IMR-90 (cell line): ENCODE measurements around the gene TP53AIP1. TPM values are rescaled to one million over a fixed set of nuclear protein-coding genes. Genes with fewer than 3 reads are reported as not detected.

Experiments
- ATAC-seq: fragments of 200-7000 bp; cut with Tn5 transposase; 2 replicates; pipeline ENCODE4 v1.9.1; 2020; ENCODE audit warnings: low read depth, mild to moderate bottlenecking, moderate library complexity
- BruUV-seq: library from RNA; stranded (reverse); fragments of 400-500 nt; replicated peaks from 2 replicates; lab custom pipeline; 2021; lab: Mats Ljungman, UMichigan
- CTCF ChIA-PET: fragments of 300-600 bp; formaldehyde crosslinking; extraction: SDS; loops from one replicate; lab custom pipeline; 2021; ENCODE audit warnings: antibody characterized with exemption; lab: Yijun Ruan, JAX
- POLR2A ChIA-PET: fragments of 300-600 bp; sonication (Branson Sonifier 250); formaldehyde crosslinking; loops from one replicate; lab custom pipeline; 2022; ENCODE audit warnings: antibody characterized with exemption; ENCODE audit not compliant: unreplicated experiment; lab: Charles Lee
- DNase-seq: peaks from one replicate; pipeline ENCODE4 v3.0.0; 2013
- H2AFZ ChIP-seq: replicated peaks from 2 replicates; pipeline ENCODE3; 2013; ENCODE audit warnings: low read length, mild to moderate bottlenecking; ENCODE audit not compliant: poor library complexity
- H2AK5ac ChIP-seq: 2 replicates; pipeline ENCODE4 v1.6.1; 2013; ENCODE audit warnings: low read depth, low read length, inconsistent platforms
- H2AK9ac ChIP-seq: replicated peaks from 2 replicates; pipeline ENCODE3; 2013; ENCODE audit warnings: mild to moderate bottlenecking, low read depth, low read length, moderate library complexity; ENCODE audit not compliant: poor library complexity
- H2BK120ac ChIP-seq: 2 replicates; pipeline ENCODE4 v1.6.1; 2013; ENCODE audit warnings: low read depth, low read length, inconsistent platforms
- H2BK15ac ChIP-seq: 3 replicates; pipeline ENCODE4 v1.6.1; 2013; ENCODE audit warnings: low read depth, low read length, inconsistent platforms
- H2BK20ac ChIP-seq: 2 replicates; pipeline ENCODE4 v1.6.1; 2013; ENCODE audit warnings: low read depth, mild to moderate bottlenecking, inconsistent platforms, low read length, moderate library complexity
- H2BK5ac ChIP-seq: 2 replicates; pipeline ENCODE4 v1.6.1; 2013; ENCODE audit warnings: mild to moderate bottlenecking, low read depth, low read length, inconsistent platforms; ENCODE audit not compliant: poor library complexity, severe bottlenecking
- H3K14ac ChIP-seq: replicated peaks from 2 replicates; pipeline ENCODE4 v1.6.1; 2013; ENCODE audit warnings: low read depth, low read length, inconsistent platforms
- H3K18ac ChIP-seq: 2 replicates; pipeline ENCODE4 v1.6.1; 2013; ENCODE audit warnings: low read depth, low read length, control low read depth
- H3K23ac ChIP-seq: 2 replicates; pipeline ENCODE4 v1.6.1; 2013; ENCODE audit warnings: low read depth, low read length, inconsistent platforms
- H3K27ac ChIP-seq: 2 replicates; pipeline ENCODE4 v1.5.1; 2013; ENCODE audit warnings: mild to moderate bottlenecking, control low read depth, low read length; ENCODE audit not compliant: insufficient read depth
- H3K27me3 ChIP-seq: 2 replicates; pipeline ENCODE4 v1.6.1; 2013; ENCODE audit warnings: low read length; ENCODE audit not compliant: control insufficient read depth, insufficient read depth
- H3K36me3 ChIP-seq: 2 replicates; pipeline ENCODE4 v1.6.1; 2013; ENCODE audit warnings: low read length, mixed read lengths; ENCODE audit not compliant: control insufficient read depth, insufficient read depth
- H3K4ac ChIP-seq: 2 replicates; pipeline ENCODE4 v1.6.1; 2013; ENCODE audit warnings: low read depth, low read length, inconsistent platforms
- H3K4me1 ChIP-seq: 2 replicates; pipeline ENCODE4 v1.6.1; 2013; ENCODE audit warnings: low read length, mixed read lengths; ENCODE audit not compliant: control insufficient read depth, insufficient read depth
- H3K4me2 ChIP-seq: 2 replicates; pipeline ENCODE4 v1.6.1; 2013; ENCODE audit warnings: low read depth, mild to moderate bottlenecking, control low read depth, low read length, moderate library complexity
- H3K4me3 ChIP-seq: 2 replicates; pipeline ENCODE4 v1.5.1; 2013; ENCODE audit warnings: low read depth, mild to moderate bottlenecking, control low read depth, low read length, moderate library complexity; ENCODE audit not compliant: insufficient read depth
- H3K56ac ChIP-seq: 2 replicates; pipeline ENCODE4 v1.6.1; 2013; ENCODE audit warnings: low read length, inconsistent platforms; ENCODE audit not compliant: insufficient read depth; ENCODE audit errors: extremely low read depth
- H3K79me1 ChIP-seq, 2 experiments: 2 replicates each; pipeline ENCODE4 v1.6.1; 2013; ENCODE audit warnings: low read length in 2 of 2, inconsistent platforms in 1 of 2, low read depth in 1 of 2
- H3K9ac ChIP-seq: 2 replicates; pipeline ENCODE4 v1.6.1; 2013; ENCODE audit warnings: low read depth, low read length, control low read depth
- H3K9me1 ChIP-seq: 2 replicates; pipeline ENCODE4 v1.6.1; 2013; ENCODE audit warnings: low read length, inconsistent platforms; ENCODE audit not compliant: insufficient read depth
- H3K9me3 ChIP-seq: 2 replicates; pipeline ENCODE4 v1.6.1; 2013; ENCODE audit warnings: low read length; ENCODE audit not compliant: control insufficient read depth, insufficient read depth
- H4K20me1 ChIP-seq: 2 replicates; pipeline ENCODE4 v1.6.1; 2013; ENCODE audit warnings: low read length, inconsistent platforms; ENCODE audit not compliant: insufficient read depth
- H4K5ac ChIP-seq: 2 replicates; pipeline ENCODE4 v1.6.1; 2013; ENCODE audit warnings: mild to moderate bottlenecking, low read depth, low read length, control low read depth
- H4K8ac ChIP-seq, 2 experiments: 2 replicates each; pipeline ENCODE4 v1.6.1; 2013; ENCODE audit warnings: low read depth in 2 of 2, low read length in 2 of 2, control low read depth in 1 of 2, inconsistent platforms in 1 of 2
- H4K91ac ChIP-seq: 2 replicates; pipeline ENCODE4 v1.6.1; 2013; ENCODE audit warnings: low read depth, low read length, inconsistent platforms; ENCODE audit not compliant: insufficient read depth
- BHLHE40 ChIP-seq: fragments of 150-350 bp; IDR thresholded peaks from 2 replicates; pipeline ENCODE4 v1.6.1; 2016; ENCODE audit warnings: mild to moderate bottlenecking, low read depth, low read length
- CEBPB ChIP-seq: IDR thresholded peaks from 2 replicates; pipeline ENCODE4 v1.6.1; 2012; ENCODE audit warnings: low read depth, low read length, improper control_type of control experiment
- CHD1 ChIP-seq: IDR thresholded peaks from 2 replicates; pipeline ENCODE4 v1.6.1; 2012; ENCODE audit warnings: low read depth, low read length, improper control_type of control experiment
- FOS ChIP-seq: fragments of 150-350 bp; IDR thresholded peaks from 2 replicates; pipeline ENCODE4 v1.6.1; 2016; ENCODE audit warnings: low read depth, low read length
- MAFK ChIP-seq: IDR thresholded peaks from 2 replicates; pipeline ENCODE4 v1.6.1; 2012; ENCODE audit warnings: low read depth, low read length, improper control_type of control experiment
- MAZ ChIP-seq: IDR thresholded peaks from 2 replicates; pipeline ENCODE4 v1.6.1; 2012; ENCODE audit warnings: low read depth, mild to moderate bottlenecking, low read length, improper control_type of control experiment, moderate library complexity, borderline replicate concordance
- MXI1 ChIP-seq: IDR thresholded peaks from 2 replicates; pipeline ENCODE4 v1.6.1; 2012; ENCODE audit warnings: low read depth, mild to moderate bottlenecking, low read length, moderate library complexity, borderline replicate concordance
- NFE2L2 ChIP-seq: fragments of 150-350 bp; IDR thresholded peaks from 2 replicates; pipeline ENCODE4 v1.6.1; 2016; ENCODE audit warnings: low read depth, mild to moderate bottlenecking, low read length
- POLR2A ChIP-seq: IDR thresholded peaks from 2 replicates; pipeline ENCODE4 v1.6.1; 2012; ENCODE audit warnings: mild to moderate bottlenecking, low read depth, low read length
- RAD21 ChIP-seq: IDR thresholded peaks from 2 replicates; pipeline ENCODE4 v1.6.1; 2012; ENCODE audit warnings: low read length, improper control_type of control experiment
- RCOR1 ChIP-seq: IDR thresholded peaks from 2 replicates; pipeline ENCODE4 v1.6.1; 2012; ENCODE audit warnings: mild to moderate bottlenecking, low read length, improper control_type of control experiment; ENCODE audit not compliant: insufficient replicate concordance
- RFX5 ChIP-seq: IDR thresholded peaks from 2 replicates; pipeline ENCODE4 v1.8.0; 2012; ENCODE audit warnings: low read depth, mild to moderate bottlenecking, low read length, moderate library complexity
- SMC3 ChIP-seq: fragments of 150-350 bp; IDR thresholded peaks from 2 replicates; pipeline ENCODE4 v1.6.1; 2016; ENCODE audit warnings: low read depth, mild to moderate bottlenecking, antibody characterized with exemption, low read length, moderate library complexity
- WGBS, 2 experiments: methylation state at CpG; one replicate each; pipeline versions ENCODE4 v1.1.5 to v1.1.7; 2013; ENCODE audit warnings: missing lambda C conversion rate in 2 of 2; ENCODE audit not compliant: insufficient read length in 1 of 2; ENCODE audit errors: extremely low coverage in 2 of 2; 5-methylcytosine and 5-hydroxymethylcytosine counted together
- dilution Hi-C: fragments of 300-500 bp; cut with HindIII; formaldehyde crosslinking; loops from one replicate; pipeline ENCODE4 v1.14.3; 2018; ENCODE audit warnings: low sequenced_read_pairs; ENCODE audit not compliant: unreplicated experiment
- in situ Hi-C: fragments of 300-500 bp; cut with MboI; formaldehyde crosslinking; loops from 3 replicates; pipeline ENCODE4 v1.14.3; 2019; ENCODE audit warnings: low sequenced_read_pairs, inconsistent platforms, mixed read lengths
- intact Hi-C: fragments of 100-400 bp; cut with micrococcal nuclease; formaldehyde crosslinking; loops from 2 replicates; pipeline ENCODE4 v1.10.0; 2022
- polyA plus RNA-seq, 3 experiments: library from polyadenylated mRNA; depleted of rRNA; stranded (reverse); fragments of >200 nt; gene quantifications; 2 replicates each; pipeline ENCODE4 v1.2.3, GENCODE V29; 2012; ENCODE audit warnings: low replicate concordance in 1 of 3
- total RNA-seq: library from RNA; depleted of rRNA; stranded (reverse); fragments of >200 nt; gene quantifications from 2 replicates; pipeline ENCODE4 v1.2.3, GENCODE V29; 2012
- TF ChIP-seq, protein P1 (sequence below): fragments of 150-350 bp; IDR thresholded peaks from 2 replicates; pipeline ENCODE4 v1.6.1; 2017; ENCODE audit warnings: mild to moderate bottlenecking, antibody characterized with exemption, low read length, low read depth
- TF ChIP-seq, protein P2 (sequence below): conservative IDR thresholded peaks from 2 replicates; pipeline ENCODE4 v1.5.1; 2012; ENCODE audit warnings: mild to moderate bottlenecking, low read depth, low read length, improper control_type of control experiment
- TF ChIP-seq, protein P3 (sequence below): fragments of 150-350 bp; IDR thresholded peaks from 2 replicates; pipeline ENCODE4 v1.6.1; 2016; ENCODE audit warnings: low read depth, mild to moderate bottlenecking, low read length, moderate library complexity, borderline replicate concordance

Gene TP53AIP1
- total and polyA plus RNA-seq, 2 of the 4 experiments (the other 2 are of a cell fraction), result not detected

DNA sequence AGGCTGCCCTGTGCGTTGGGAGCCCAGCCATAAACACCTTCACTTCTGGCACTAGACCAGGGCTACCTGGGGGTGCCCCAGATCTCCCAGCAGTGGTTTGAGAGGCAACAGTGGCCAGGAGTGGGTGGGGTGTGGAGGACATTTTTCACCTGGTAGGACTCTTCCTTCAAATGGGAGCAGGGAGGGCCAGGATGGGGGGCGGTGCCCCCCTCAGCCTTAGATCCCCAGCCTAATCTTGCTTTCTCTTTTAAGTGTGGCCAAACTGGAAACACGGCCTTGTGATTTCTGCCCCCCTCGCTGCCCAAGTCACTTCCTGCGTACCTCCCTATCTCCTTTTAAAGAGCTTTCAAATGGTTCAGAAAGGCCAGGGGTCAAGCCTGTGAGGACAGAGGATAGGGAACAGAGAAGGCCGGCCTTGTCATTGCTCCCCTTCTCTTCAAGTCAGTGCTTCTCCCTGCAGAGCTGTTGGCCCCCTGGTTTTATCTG is 50.7 kb downstream of the TP53AIP1 start:
- dilution Hi-C loops, result no loop called here
- no peaks in the 10 kb centered on the region for H3K79me1 ChIP-seq
- H3K18ac ChIP-seq, result no peak overlapping the region
- H3K36me3 ChIP-seq, result no peaks in the 10 kb centered on the region
- no peak overlapping the region for H3K14ac ChIP-seq
- no peak overlapping the region for H2AK9ac ChIP-seq
- no peak overlapping the region for H3K4ac ChIP-seq
- no peak overlapping the region for H2AFZ ChIP-seq
- 42% methylated on average over 2 of the region's 6 CpGs; no CpG with 5 or more reads in 1 of the 2 experiments for whole genome bisulfite sequencing, 2 experiments
- 0 out of 2 replicates have a peak, but pooled peaks cover 1% of the 10 kb centered on the region for H3K4me1 ChIP-seq
- H3K23ac ChIP-seq, result no peak overlapping the region
- no peak overlapping the region for H4K91ac ChIP-seq
- no peaks in the 10 kb centered on the region for H3K9me3 ChIP-seq
- H3K4me2 ChIP-seq, result no peak overlapping the region
- no peak overlapping the region for H2AK5ac ChIP-seq
- no peak for DNase-seq
- H3K9me1 ChIP-seq, result no peaks in the 10 kb centered on the region
- H2BK20ac ChIP-seq, result no peak overlapping the region
- no peak overlapping the region for H2BK15ac ChIP-seq
- BruUV-seq, result no TSS peak
- ChIA-PET CTCF (interaction anchor here (1.0 to 2.2 kb wide), 2 partner anchors 12 to 65 kb away, joined by 3 to 10 read pairs; no protein-coding TSS in a partner anchor), POLR2A (no interaction called here)
- no peak overlapping the region for H3K27ac ChIP-seq
- H4K8ac ChIP-seq, result no peak overlapping the region
- intact Hi-C loops, result no loop called here
- no peak overlapping the region for H4K5ac ChIP-seq
- H3K56ac ChIP-seq, result no peak overlapping the region
- no peak overlapping the region for H2BK5ac ChIP-seq
- in situ Hi-C loops, result no loop called here
- peaks cover 52% of the 10 kb centered on the region for H3K27me3 ChIP-seq
- no peak overlapping the region for H2BK120ac ChIP-seq
- no peak overlapping the region for H3K9ac ChIP-seq
- H4K20me1 ChIP-seq, result no peaks in the 10 kb centered on the region
- no peak overlapping the region for H3K4me3 ChIP-seq
- TF ChIP-seq CHD1, result no peak
- TF ChIP-seq MAFK, result no peak
- no peak for TF ChIP-seq FOS
- TF ChIP-seq, protein P1, sequence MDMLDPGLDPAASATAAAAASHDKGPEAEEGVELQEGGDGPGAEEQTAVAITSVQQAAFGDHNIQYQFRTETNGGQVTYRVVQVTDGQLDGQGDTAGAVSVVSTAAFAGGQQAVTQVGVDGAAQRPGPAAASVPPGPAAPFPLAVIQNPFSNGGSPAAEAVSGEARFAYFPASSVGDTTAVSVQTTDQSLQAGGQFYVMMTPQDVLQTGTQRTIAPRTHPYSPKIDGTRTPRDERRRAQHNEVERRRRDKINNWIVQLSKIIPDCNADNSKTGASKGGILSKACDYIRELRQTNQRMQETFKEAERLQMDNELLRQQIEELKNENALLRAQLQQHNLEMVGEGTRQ, result no peak
- TF ChIP-seq BHLHE40, result no peak
- TF ChIP-seq MAZ, result no peak
- TF ChIP-seq NFE2L2, result no peak
- TF ChIP-seq RAD21, result no peak
- TF ChIP-seq RCOR1, result no peak
- TF ChIP-seq POLR2A, result no peak
- TF ChIP-seq, protein P2, sequence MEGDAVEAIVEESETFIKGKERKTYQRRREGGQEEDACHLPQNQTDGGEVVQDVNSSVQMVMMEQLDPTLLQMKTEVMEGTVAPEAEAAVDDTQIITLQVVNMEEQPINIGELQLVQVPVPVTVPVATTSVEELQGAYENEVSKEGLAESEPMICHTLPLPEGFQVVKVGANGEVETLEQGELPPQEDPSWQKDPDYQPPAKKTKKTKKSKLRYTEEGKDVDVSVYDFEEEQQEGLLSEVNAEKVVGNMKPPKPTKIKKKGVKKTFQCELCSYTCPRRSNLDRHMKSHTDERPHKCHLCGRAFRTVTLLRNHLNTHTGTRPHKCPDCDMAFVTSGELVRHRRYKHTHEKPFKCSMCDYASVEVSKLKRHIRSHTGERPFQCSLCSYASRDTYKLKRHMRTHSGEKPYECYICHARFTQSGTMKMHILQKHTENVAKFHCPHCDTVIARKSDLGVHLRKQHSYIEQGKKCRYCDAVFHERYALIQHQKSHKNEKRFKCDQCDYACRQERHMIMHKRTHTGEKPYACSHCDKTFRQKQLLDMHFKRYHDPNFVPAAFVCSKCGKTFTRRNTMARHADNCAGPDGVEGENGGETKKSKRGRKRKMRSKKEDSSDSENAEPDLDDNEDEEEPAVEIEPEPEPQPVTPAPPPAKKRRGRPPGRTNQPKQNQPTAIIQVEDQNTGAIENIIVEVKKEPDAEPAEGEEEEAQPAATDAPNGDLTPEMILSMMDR, result no peak
- no peak for TF ChIP-seq RFX5
- TF ChIP-seq SMC3, result no peak
- TF ChIP-seq, protein P3, sequence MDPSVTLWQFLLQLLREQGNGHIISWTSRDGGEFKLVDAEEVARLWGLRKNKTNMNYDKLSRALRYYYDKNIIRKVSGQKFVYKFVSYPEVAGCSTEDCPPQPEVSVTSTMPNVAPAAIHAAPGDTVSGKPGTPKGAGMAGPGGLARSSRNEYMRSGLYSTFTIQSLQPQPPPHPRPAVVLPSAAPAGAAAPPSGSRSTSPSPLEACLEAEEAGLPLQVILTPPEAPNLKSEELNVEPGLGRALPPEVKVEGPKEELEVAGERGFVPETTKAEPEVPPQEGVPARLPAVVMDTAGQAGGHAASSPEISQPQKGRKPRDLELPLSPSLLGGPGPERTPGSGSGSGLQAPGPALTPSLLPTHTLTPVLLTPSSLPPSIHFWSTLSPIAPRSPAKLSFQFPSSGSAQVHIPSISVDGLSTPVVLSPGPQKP, result no peak
- TF ChIP-seq MXI1, result no peak
- TF ChIP-seq CEBPB, result no peak
- no peak for ATAC-seq
